Heart right ventricle (tissue), 16 donors: ENCODE data around the gene SHKBP1. TPM values are rescaled to one million over a fixed set of nuclear protein-coding genes. Genes with fewer than 3 reads are reported as not detected.

Experiments
- ATAC-seq, 8 donors: fragments of 200-7000 bp; cut with Tn5 transposase; one replicate each; pipeline ENCODE4 v1.9.1; 2020; ENCODE audit warnings: mild to moderate bottlenecking in 8 of 8, moderate library complexity in 8 of 8, moderate number of reproducible peaks in 1 of 8
- DNase-seq, 2 donors: peaks; one replicate each; pipeline ENCODE4 v3.0.0-alpha.2; 2020
- H3K27ac ChIP-seq, 10 donors: fragments of 200-600 bp; sonication (generic) in 2 of 10; one replicate each; pipeline versions ENCODE4 v1.5.0 to v1.8.0; 2020 to 2022; ENCODE audit warnings: mild to moderate bottlenecking in 3 of 10
- H3K27me3 ChIP-seq, 7 donors: fragments of 200-600 bp; one replicate each; pipeline ENCODE4 v1.8.0; 2021 to 2022; ENCODE audit warnings: mild to moderate bottlenecking in 2 of 7
- H3K36me3 ChIP-seq, 9 donors: fragments of 200-600 bp; sonication (generic) in 1 of 9; one replicate each; pipeline versions ENCODE4 v1.5.0 to v1.8.0; 2020 to 2022; ENCODE audit warnings: mild to moderate bottlenecking in 2 of 9
- H3K4me1 ChIP-seq, 9 donors: fragments of 200-600 bp; sonication (generic) in 1 of 9; one replicate each; pipeline versions ENCODE4 v1.5.0 to v1.8.0; 2020 to 2022; ENCODE audit warnings: mild to moderate bottlenecking in 4 of 9
- H3K4me3 ChIP-seq, 10 donors: fragments of 200-600 bp; sonication (generic) in 2 of 10; one replicate each; pipeline versions ENCODE4 v1.5.0 to v1.8.0; 2020 to 2022; ENCODE audit warnings: mild to moderate bottlenecking in 7 of 10, moderate library complexity in 2 of 10
- H3K9me3 ChIP-seq, 11 donors: fragments of 200-600 bp in 10 of 11; sonication (generic) in 2 of 11; one replicate each; pipeline versions ENCODE4 v1.5.0 to v1.8.0; 2013 to 2022; ENCODE audit warnings: mild to moderate bottlenecking in 2 of 11, control low read depth in 1 of 11, moderate library complexity in 1 of 11
- WGBS, 2 donors: extraction: QIAGEN DNeasy Blood & Tissue Kit; methylation state at CpG; one replicate each; pipeline ENCODE4 v1.1.7; 2013; ENCODE audit warnings: inconsistent platforms in 1 of 2; 5-methylcytosine and 5-hydroxymethylcytosine counted together
- intact Hi-C, 10 donors: fragments of 100-400 bp; cut with DNase I; formaldehyde crosslinking; loops; one replicate each; pipeline versions ENCODE4 v1.11.1 to v1.14.2; 2022
- polyA plus RNA-seq, 2 donors: library from polyadenylated mRNA; stranded (reverse); fragments of 200-250 nt; gene quantifications; one replicate each; pipeline ENCODE4 v1.2.3, GENCODE V29; 2013
- total RNA-seq, 10 donors: library from RNA; stranded (reverse); fragmentation: NEBNext Ultra II Directional in 3 of 10; extraction: Animal tissue kit (Norgen Biotek cat#: 25700) in 3 of 10; gene quantifications; one replicate each; pipeline versions ENCODE4 v1.2.1 to v1.2.4, GENCODE V29; 2021 to 2023
- TF ChIP-seq, protein P1 (sequence below), 9 donors: fragments of 200-600 bp; sonication (generic) in 2 of 9; IDR thresholded peaks; one replicate each; pipeline versions ENCODE4 v1.5.0 to v1.8.0; 2021 to 2022; ENCODE audit warnings: antibody characterized with exemption in 9 of 9, mild to moderate bottlenecking in 5 of 9, moderate library complexity in 1 of 9
- donor health status: Arrhythmogenic right ventricular cardiomyopathy.
- donor health status: ischemic (EF 13 %, LVEDD 7.1; RV severe dilation, severe dysfunction).
- donor health status: healthy with polysubstance abuse.
- donor health status: DM: no; HTN: yes; CAD: no.
- donor health status: DM: no; HTN: no; CAD: no.
- donor health status: ischemic (EF 25% LVEDD 6.9; RV normal size, moderate dysfunction).
- donor health status: ischemic (EF 25% LVEDD 5.7; RV mildly dilated, moderate dysfunction).
- donor health status: healthy.
- donor health status: DM: yes; HTN: yes; CAD: no.
- donor health status: Ischemic cardiomyopathy.
- donor health status: ischemic (EF 35%, LVEDD 5.7; RV mildly dilated, moderate dysfunction).
- donor health status: nonischemic (EF 11% LVEDD 7.7; RV severe dilation, severe dysfunction).
- donor health status: DM: yes; HTN: yes; CAD: no.
- donor health status: PGD.
- donor health status: ischemic (EF 29% LVEDD 5.4; RV normal size, mild dysfunction).
- donor health status: nonischemic (EF 23%, LVEDD 6.1; RV moderate dilation, normal function).

The SHKBP1 gene
- total and polyA plus RNA-seq, 12 donors = 12.0 to 43.1 (median 16.4) TPM

- intact Hi-C loops = no loop called here
- DNase-seq (no peak), ATAC-seq (no peak)
- Histone ChIP-seq H3K27me3 (peaks cover 6 to 60% (median 48%) of the 10 kb centered on the region in 7 donors), H3K9me3 (no peaks in the 10 kb centered on the region), H3K4me1 (peaks cover 4 to 16% (median 10%) of the 10 kb centered on the region in 9 donors), H3K27ac (no peak overlapping the region), H3K36me3 (no peaks in the 10 kb centered on the region), H3K4me3 (peak overlapping the region in 9 of 10 donors; percentile 8 to 43 (median 30))
- TF ChIP-seq, protein P1, sequence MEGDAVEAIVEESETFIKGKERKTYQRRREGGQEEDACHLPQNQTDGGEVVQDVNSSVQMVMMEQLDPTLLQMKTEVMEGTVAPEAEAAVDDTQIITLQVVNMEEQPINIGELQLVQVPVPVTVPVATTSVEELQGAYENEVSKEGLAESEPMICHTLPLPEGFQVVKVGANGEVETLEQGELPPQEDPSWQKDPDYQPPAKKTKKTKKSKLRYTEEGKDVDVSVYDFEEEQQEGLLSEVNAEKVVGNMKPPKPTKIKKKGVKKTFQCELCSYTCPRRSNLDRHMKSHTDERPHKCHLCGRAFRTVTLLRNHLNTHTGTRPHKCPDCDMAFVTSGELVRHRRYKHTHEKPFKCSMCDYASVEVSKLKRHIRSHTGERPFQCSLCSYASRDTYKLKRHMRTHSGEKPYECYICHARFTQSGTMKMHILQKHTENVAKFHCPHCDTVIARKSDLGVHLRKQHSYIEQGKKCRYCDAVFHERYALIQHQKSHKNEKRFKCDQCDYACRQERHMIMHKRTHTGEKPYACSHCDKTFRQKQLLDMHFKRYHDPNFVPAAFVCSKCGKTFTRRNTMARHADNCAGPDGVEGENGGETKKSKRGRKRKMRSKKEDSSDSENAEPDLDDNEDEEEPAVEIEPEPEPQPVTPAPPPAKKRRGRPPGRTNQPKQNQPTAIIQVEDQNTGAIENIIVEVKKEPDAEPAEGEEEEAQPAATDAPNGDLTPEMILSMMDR (IDR thresholded peaks at IDR 0.05) = no peak
- WGBS, 2 donors = 28 to 30% methylated on average over 20 of the region's 20 CpGs
These were observed 9.5 kb upstream of the SHKBP1 start for GRCh38 chr19:40567040-40567749.

DNA sequence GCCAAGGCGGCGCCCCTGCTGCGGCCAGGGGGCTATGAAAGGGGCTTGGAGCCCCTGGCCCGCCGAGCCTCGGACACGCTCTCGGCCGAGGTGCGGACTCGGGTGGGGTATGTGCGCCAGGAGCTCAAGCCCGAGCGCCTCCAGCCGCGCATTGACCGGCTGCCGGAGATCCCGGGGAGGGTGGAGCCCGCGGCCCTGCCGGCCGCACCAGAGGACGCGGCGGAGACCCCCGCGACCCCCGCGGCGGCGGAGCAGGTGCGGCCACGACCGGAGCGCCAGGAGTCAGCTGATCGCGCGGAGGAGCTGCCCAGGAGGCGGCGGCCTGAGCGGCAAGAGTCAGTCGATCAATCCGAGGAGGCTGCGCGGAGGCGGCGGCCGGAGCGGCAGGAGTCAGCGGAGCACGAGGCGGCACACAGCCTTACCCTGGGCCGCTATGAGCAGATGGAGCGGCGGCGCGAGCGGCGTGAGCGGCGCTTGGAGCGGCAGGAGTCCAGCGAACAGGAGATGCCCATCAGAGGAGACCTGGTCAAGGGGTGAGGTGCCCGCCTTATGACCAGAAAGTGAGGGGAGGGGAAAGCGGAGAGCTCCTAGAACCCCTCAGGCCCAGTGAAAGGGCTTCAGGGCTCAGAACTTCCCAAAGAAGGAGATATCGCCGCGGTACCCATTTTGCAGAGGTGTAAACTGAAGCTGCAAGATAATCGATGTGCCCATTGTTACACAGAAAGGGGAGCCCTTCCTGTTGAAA, 8.8 kb upstream of the SHKBP1 start:
- TF ChIP-seq, protein P1 (IDR thresholded peaks at IDR 0.05) = no peak
- Histone ChIP-seq H3K4me3 (peak overlapping the region in 9 of 10 donors; percentile 8 to 43 (median 30)), H3K36me3 (no peaks in the 10 kb centered on the region), H3K27ac (no peak overlapping the region), H3K27me3 (peaks cover 6 to 59% (median 46%) of the 10 kb centered on the region in 7 donors), H3K4me1 (peaks cover 4 to 16% (median 10%) of the 10 kb centered on the region in 9 donors), H3K9me3 (no peaks in the 10 kb centered on the region)
- intact Hi-C loops = no loop called here
- ATAC-seq (no peak), DNase-seq (no peak)
- 6 to 7% methylated on average over 68 to 70 of the region's 70 CpGs for WGBS, 2 donors

DNA sequence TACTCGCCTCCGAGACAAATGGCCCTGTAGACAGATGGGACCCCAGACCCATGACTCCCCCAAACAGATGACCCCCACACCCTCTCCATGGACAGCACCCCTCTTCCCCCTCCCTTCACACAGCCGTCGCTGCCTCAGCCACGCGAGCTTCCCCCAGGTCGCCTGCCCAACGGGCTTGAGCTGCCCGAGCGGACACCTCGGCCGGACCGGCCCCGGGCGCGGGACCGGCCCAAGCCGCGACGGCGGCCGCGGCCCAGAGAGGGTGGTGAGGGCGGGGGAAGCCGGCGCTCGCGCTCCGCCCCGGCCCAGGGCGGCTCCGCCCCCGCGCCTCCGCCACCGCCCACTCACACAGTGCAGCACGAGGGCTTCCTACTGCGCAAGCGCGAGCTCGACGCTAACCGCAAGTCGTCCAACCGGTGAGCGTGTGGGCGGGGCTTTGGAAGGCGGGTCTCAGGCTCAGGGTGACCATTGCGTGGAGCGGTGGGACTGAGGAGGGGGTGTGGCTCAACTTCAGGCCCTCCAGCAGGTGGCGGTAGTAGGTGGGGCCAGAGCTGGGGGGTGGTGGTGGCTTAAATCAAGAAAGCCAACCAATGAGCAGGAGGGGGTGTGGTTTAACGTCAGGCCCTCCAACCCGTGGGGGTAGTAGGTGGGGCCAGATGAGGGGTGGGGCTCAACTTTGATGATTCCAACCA, 6.2 kb upstream of the SHKBP1 start:
- intact Hi-C loops = loop anchor here in 1 of 10 donors (2.0 kb wide), 1 partner anchor 28 kb away; no protein-coding TSS in a partner anchor
- Histone ChIP-seq H3K27me3 (peaks cover 6 to 37% (median 31%) of the 10 kb centered on the region in 7 donors), H3K4me3 (peak overlapping the region in 8 of 10 donors; percentile 12 to 53 (median 46)), H3K4me1 (peaks cover 4 to 16% (median 10%) of the 10 kb centered on the region in 9 donors), H3K9me3 (no peaks in the 10 kb centered on the region), H3K36me3 (no peaks in the 10 kb centered on the region), H3K27ac (peak overlapping the region in 3 of 10 donors; percentile 10 to 47 (median 34))
- DNase-seq (peak; percentile 99), ATAC-seq (peak; percentile 96 to 98 (median 98))
- WGBS, 2 donors = 1% methylated on average over 49 to 53 of the region's 53 CpGs
- TF ChIP-seq, protein P1 (IDR thresholded peaks at IDR 0.05) = peak in 4 of 9 donors; percentile 10 to 57 (median 28)

- intact Hi-C loops = loop anchor here in 1 of 10 donors (2.0 kb wide), 1 partner anchor 28 kb away; no protein-coding TSS in a partner anchor
- DNase-seq (no peak), ATAC-seq (no peak)
These were observed 5.7 kb upstream of the SHKBP1 start for GRCh38 chr19:40571005-40571318.

More at GRCh38 chr19:40571005-40571318, 5.7 kb upstream of the SHKBP1 start:
- Histone ChIP-seq H3K4me1 (peaks cover 4 to 18% (median 10%) of the 10 kb centered on the region in 9 donors), H3K4me3 (peak overlapping the region in 2 of 10 donors; percentile 16 to 29), H3K27ac (no peak overlapping the region), H3K9me3 (no peaks in the 10 kb centered on the region), H3K27me3 (peaks cover 1 to 32% (median 26%) of the 10 kb centered on the region in 7 donors), H3K36me3 (no peaks in the 10 kb centered on the region)
- 27 to 30% methylated on average over 3 of the region's 3 CpGs for WGBS, 2 donors
- TF ChIP-seq, protein P1 (IDR thresholded peaks at IDR 0.05) = no peak
